H1 (cell line): ENCODE data around the gene AMOTL2. TPM values are rescaled to one million over a fixed set of nuclear protein-coding genes. Genes with fewer than 3 reads are reported as not detected.

Source experiments
- CTBP2 ChIP-seq: IDR thresholded peaks from 2 replicates; pipeline ENCODE4 v1.7.0; 2011; ENCODE audit warnings: borderline replicate concordance, mild to moderate bottlenecking, moderate library complexity, mixed read lengths, low read length; ENCODE audit not compliant: insufficient read depth, insufficient read length
- PHF8 ChIP-seq: fragments of 200-600 bp; sonication (generic); conservative IDR thresholded peaks from 2 replicates; pipeline ENCODE4 v1.7.1; 2012; ENCODE audit warnings: low read depth, mild to moderate bottlenecking, inconsistent platforms, low read length, moderate library complexity
- POU5F1 ChIP-seq: IDR thresholded peaks from 2 replicates; pipeline ENCODE4 v1.6.1; 2011; ENCODE audit warnings: low read depth, mild to moderate bottlenecking, low read length, moderate library complexity
- RNF2 ChIP-seq: fragments of 200-900, 300-1000 bp; sonication (generic); IDR thresholded peaks from 2 replicates; pipeline ENCODE4 v1.7.1; 2016; ENCODE audit warnings: borderline replicate concordance, low read depth, mild to moderate bottlenecking, antibody characterized with exemption, low read length; ENCODE audit not compliant: poor library complexity, severe bottlenecking; ENCODE audit errors: missing control alignments
- ZNF274 ChIP-seq: IDR thresholded peaks from 2 replicates; pipeline ENCODE4 v1.7.0; 2012; ENCODE audit warnings: low read length, borderline replicate concordance; ENCODE audit errors: extremely low read depth
- polyA plus RNA-seq, 7 experiments: library from polyadenylated mRNA; depleted of rRNA in 3 of 7; stranded (reverse) in 5 of 7; unstranded in 2 of 7; fragments of >200 nt in 5 of 7; fragments of 200-250 nt in 2 of 7; gene quantifications; 1 replicate in 5 of 7; 2 replicates in 1 of 7; 4 replicates in 1 of 7; pipeline versions ENCODE4 v1.2.1 to v1.2.3, GENCODE V29; 2011 to 2013; ENCODE audit warnings: missing spikeins in 2 of 7, mixed read lengths in 2 of 7
- total RNA-seq: library from RNA; stranded (reverse); fragmentation: NEBNext Ultra II Directional; extraction: Animal tissue kit (Norgen Biotek cat#: 25700); gene quantifications from 2 replicates; pipeline ENCODE4 v1.2.1, GENCODE V29; 2021

The AMOTL2 gene
- total and polyA plus RNA-seq, 2 of the 8 experiments (the other 6 are each of a cell fraction or from before 2014, with no cell fraction given) = 19.0 to 63.7 TPM

DNA sequence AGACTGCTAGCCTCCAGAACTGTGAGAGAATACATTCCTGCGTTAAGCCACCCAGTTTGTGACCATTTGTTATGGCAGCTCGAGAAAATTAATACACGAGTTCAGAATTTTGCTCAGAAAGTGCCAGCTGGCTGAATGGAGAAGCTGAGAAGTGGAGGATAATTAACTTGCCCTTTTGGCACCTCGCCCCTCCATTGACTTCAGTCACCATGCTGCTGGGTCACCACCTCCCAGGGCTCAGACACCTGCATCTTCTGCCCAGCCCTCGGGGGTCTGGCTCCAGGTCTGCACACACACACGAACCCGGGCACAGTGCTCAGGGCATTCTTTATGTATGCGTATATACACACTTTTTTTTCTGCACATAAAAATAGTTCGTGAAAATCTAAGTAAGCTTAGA, 32.0 kb downstream of the AMOTL2 start (continued):
- TF ChIP-seq POU5F1 = no peak
- TF ChIP-seq CTBP2 = no peak
- TF ChIP-seq ZNF274 = no peak
- TF ChIP-seq PHF8 = no peak
- no peak for TF ChIP-seq RNF2
